D721Med (cell line): ENCODE measurements around the gene CLIC6.
"Not testable (repeated sequence)": the region's sequence is repeated elsewhere in the genome, so short reads cannot be mapped to it uniquely, and the experiment has no call there.

Experiments
- DNase-seq: peaks from one replicate; pipeline ENCODE4 v3.0.0; 2011; ENCODE audit warnings: low spot score; ENCODE audit not compliant: insufficient read length
- FAIRE-seq: peaks from 2 replicates; lab custom pipeline; 2011; peaks lifted over from hg19 to GRCh38; lab: Jason Lieb, UNC
- CTCF ChIP-seq: IDR thresholded peaks from 2 replicates; pipeline ENCODE4 v1.5.1; 2012; ENCODE audit warnings: mild to moderate bottlenecking, control low read depth; ENCODE audit not compliant: insufficient read depth; ENCODE audit errors: missing control alignments

CLIC6 gene

DNA sequence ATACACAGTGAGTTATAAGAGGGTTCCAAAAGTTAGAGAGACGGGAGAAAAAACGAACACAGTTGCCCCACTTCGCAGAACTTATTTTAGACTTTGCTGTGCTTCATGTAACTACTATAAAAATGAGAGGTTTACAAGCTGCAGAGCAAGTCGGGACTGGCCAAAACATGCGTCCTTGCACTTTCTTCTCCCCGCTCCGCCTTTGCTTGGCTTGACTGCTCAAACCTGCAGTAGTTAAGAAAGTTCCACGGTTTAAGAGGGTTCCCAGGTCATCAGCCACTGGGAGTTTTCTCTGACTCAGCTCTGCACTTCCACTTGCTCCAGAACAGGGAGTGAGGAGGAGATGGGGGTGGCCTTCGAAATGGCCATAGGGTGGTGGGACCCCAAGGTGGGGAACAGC lies 36.2 kb downstream of the CLIC6 start:
- TF ChIP-seq CTCF = no peak
- DNase-seq = no peak
- no peak for FAIRE-seq

GRCh38 chr21:34706337-34706736 lies 37.5 kb downstream of the CLIC6 start:
- FAIRE-seq = no peak
- no peak for TF ChIP-seq CTCF
- no peak for DNase-seq

DNA sequence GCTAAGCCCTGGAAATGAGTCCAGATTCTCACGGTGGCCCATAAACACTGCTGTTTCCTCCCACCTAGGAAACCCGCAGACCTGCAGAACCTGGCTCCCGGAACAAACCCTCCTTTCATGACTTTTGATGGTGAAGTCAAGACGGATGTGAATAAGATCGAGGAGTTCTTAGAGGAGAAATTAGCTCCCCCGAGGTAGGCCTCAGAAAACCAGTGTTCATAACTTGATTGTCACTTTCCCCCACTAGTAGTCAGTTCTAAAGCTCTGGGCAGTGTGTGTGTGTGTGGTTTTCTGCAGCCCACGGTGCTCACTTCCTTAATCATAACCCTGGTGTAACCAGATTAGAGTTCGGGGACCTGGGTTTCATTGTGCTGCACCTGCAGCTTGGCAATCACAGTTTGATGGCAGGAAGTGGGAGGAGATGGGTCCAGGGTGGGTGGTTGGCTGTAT lies 39.1 kb downstream of the CLIC6 start:
- FAIRE-seq (no peak), DNase-seq (no peak)
- TF ChIP-seq CTCF = no peak

DNA sequence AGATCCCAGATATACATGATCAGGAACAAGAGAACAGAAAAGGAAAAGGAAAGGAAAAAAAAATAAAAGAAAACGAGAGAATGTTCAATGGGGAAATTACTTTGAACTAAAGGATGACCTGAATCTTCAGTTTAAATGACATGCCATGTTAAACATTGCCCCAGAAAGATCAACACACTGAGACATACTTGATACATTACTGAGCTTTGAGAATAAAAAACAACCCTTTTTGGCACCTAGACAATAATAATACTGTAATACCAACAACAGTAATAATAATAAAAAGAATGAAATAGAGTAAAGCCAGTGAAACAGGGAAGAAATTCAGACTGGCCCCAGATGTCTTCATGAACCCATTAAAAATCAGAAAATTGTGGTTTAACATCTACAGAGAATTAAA lies 44.8 kb downstream of the CLIC6 start:
- no peak for FAIRE-seq
- no peak for TF ChIP-seq CTCF
- DNase-seq = no peak

- no peak for FAIRE-seq
- TF ChIP-seq CTCF = no peak
- DNase-seq = no peak
Observed at GRCh38 chr21:34715518-34715917, 46.7 kb downstream of the CLIC6 start.

- TF ChIP-seq CTCF = no peak
- DNase-seq (no peak), FAIRE-seq (no peak)
Observed at GRCh38 chr21:34715985-34716596, 47.3 kb downstream of the CLIC6 start.

DNA sequence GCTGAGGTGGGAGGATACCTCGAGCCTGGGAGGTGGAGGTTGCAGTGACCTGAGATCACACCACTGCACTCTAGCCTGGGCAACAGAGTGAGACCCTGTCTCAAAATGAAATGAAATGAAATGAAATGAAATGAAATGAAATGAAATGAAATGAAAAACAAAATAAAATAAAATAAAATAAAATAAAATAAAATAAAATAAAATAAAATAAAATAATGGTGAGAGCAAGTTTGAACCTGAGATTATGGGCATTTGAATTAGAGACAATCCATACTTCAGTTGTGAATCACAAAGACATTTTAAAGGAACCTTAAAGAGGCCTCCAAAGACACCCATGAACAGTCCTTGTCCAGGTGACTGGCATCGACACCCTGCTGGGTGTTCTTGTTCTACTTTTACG lies 49.7 kb downstream of the CLIC6 start:
- FAIRE-seq, DNase-seq: not testable (repeated sequence)

DNA sequence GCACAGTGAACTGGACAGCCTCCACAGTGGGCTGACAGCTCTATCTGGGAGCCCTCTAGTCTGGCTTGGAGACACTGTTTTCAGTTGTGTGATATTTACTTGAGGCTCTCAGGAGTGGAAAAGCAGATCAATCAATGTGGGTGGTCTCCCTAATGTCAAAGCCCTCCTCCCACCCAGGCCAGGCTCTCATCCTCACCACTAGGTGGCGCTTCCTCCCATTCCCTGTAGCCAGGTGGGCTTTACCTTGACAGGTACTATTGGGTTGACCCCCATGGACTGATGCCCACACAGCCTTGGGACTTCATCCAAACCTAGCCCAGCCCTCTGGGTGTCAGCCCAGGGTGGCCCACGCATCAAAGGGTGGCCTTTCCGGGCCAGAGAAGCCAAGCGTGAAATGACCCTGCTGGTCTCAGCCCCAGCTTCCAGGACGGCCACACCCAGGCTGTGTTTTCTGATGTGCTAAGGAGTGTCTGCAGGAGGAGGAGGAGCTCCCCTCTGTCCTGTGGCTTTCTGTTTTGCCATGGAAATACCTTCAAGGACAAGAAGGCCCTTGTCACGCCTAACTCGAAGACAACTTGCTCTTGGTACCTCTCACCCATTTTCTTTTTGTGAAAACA lies 54.0 kb downstream of the CLIC6 start:
- no peak for TF ChIP-seq CTCF
- no peak for FAIRE-seq
- DNase-seq = no peak
